ENCODE measurements around the gene PTCRA. TPM values are rescaled to one million over a fixed set of nuclear protein-coding genes. Genes with fewer than 3 reads are reported as not detected.

Gene PTCRA
- total RNA-seq, 1 donor from 2014 or later = not detected

DNA sequence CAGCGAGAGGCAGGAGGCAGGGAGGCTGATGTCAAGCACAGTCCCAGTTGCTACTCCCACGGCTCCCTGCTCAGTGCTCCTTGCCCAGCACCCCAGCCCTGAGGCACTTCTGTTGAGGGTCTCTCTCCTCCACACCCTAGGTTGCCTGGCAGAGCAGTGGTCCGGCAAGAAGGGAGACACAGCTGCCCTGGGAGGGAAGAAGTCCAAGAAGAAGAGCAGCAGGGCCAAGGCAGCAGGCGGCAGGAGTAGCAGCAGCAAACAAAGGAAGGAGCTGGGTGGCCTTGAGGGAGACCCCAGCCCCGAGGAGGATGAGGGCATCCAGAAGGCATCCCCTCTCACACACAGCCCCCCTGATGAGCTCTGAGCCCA, 22.6 kb downstream of the PTCRA start:
- Histone ChIP-seq H4K20me1 (ENCODE audit: low read depth) (peaks cover 7% of the 10 kb centered on the region), H3K9ac (no peak overlapping the region), H3K36me3 (no peaks in the 10 kb centered on the region), H3F3A (ENCODE audit: low read depth) (no peaks in the 10 kb centered on the region), H3K27me3 (no peaks in the 10 kb centered on the region), H3K4me1 (no peaks in the 10 kb centered on the region), H3K4me3 (no peak overlapping the region), H3K4me2 (no peak overlapping the region), H3K9me3 (ENCODE audit: low read depth) (no peaks in the 10 kb centered on the region), H2AFZ (replicated peaks) (no peak overlapping the region), H3K79me2 (ENCODE audit: low read depth) (peaks cover 26% of the 10 kb centered on the region), H3K27ac (no peak overlapping the region)
- Mint-ChIP-seq H3K4me1 (no peaks in the 10 kb centered on the region), H3K36me3 (peaks cover 21% of the 10 kb centered on the region), H3K27me3 (ENCODE audit: insufficient read depth, low read depth) (peaks cover 7% of the 10 kb centered on the region), H3K9me3 (no peaks in the 10 kb centered on the region), H3K4me3 (no peak overlapping the region), H3K27ac (no peak overlapping the region)
- DNase-seq (ENCODE audit: low spot score) = no peak
- TF ChIP-seq, protein P1, sequence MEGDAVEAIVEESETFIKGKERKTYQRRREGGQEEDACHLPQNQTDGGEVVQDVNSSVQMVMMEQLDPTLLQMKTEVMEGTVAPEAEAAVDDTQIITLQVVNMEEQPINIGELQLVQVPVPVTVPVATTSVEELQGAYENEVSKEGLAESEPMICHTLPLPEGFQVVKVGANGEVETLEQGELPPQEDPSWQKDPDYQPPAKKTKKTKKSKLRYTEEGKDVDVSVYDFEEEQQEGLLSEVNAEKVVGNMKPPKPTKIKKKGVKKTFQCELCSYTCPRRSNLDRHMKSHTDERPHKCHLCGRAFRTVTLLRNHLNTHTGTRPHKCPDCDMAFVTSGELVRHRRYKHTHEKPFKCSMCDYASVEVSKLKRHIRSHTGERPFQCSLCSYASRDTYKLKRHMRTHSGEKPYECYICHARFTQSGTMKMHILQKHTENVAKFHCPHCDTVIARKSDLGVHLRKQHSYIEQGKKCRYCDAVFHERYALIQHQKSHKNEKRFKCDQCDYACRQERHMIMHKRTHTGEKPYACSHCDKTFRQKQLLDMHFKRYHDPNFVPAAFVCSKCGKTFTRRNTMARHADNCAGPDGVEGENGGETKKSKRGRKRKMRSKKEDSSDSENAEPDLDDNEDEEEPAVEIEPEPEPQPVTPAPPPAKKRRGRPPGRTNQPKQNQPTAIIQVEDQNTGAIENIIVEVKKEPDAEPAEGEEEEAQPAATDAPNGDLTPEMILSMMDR (IDR thresholded peaks at IDR 0.05) = no peak
- no peak for TF ChIP-seq EZH2 (IDR thresholded peaks at IDR 0.05)
- no peak for TF ChIP-seq EZH2phosphoT487 (IDR thresholded peaks at IDR 0.05)

DNA sequence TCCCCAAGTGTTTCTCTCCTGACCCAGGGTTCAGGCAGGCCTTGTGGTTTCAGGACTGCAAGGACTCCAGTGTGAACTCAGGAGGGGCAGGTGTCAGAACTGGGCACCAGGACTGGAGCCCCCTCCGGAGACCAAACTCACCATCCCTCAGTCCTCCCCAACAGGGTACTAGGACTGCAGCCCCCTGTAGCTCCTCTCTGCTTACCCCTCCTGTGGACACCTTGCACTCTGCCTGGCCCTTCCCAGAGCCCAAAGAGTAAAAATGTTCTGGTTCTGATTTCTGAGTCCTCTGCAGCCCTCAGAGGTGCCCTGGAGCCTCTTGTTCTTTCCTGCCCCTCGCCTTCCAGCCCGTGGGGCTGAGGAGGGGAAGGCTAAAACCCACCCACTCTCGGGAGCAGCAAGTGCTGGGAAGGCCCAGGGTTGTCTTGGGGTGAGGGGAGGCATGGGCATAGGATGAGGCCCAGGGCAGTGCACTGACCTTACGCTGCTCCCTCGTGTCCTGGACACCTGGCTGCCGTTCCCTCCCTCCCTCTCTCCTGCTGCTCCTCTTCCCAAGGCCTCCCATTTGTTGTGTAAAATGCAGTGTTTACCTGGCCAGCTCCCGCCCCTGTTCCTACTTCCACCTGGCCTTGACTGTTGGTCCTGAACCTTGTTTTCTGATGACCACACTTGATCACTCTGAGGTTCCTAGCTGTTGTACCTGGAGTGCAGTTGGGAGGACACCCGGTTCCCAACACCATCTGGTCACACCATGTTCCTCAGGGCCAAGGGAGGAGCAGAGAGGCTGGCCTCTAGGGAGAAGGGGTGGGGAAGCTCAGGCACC, 23.3 kb downstream of the PTCRA start:
- H3K9me3 Mint-ChIP-seq = no peaks in the 10 kb centered on the region
- Histone ChIP-seq H3K9me3 (ENCODE audit: low read depth) (no peaks in the 10 kb centered on the region), H3K27ac (no peak overlapping the region), H3K36me3 (no peaks in the 10 kb centered on the region), H3K4me3 (no peak overlapping the region), H4K20me1 (ENCODE audit: low read depth) (peaks cover 6% of the 10 kb centered on the region), H3K9ac (no peak overlapping the region), H3K79me2 (ENCODE audit: low read depth) (peaks cover 19% of the 10 kb centered on the region), H3K27me3 (no peaks in the 10 kb centered on the region), H3K4me2 (no peak overlapping the region), H2AFZ (replicated peaks) (no peak overlapping the region), H3F3A (ENCODE audit: low read depth) (no peaks in the 10 kb centered on the region), H3K4me1 (no peaks in the 10 kb centered on the region)
- TF ChIP-seq EZH2 (IDR thresholded peaks at IDR 0.05) (no peak), EZH2phosphoT487 (IDR thresholded peaks at IDR 0.05) (no peak)
- TF ChIP-seq, protein P1 (IDR thresholded peaks at IDR 0.05) = no peak
- peaks cover 5% of the 10 kb centered on the region for H3K27me3 Mint-ChIP-seq (ENCODE audit: insufficient read depth, low read depth)
- peaks cover 20% of the 10 kb centered on the region for H3K36me3 Mint-ChIP-seq
- no peaks in the 10 kb centered on the region for H3K4me1 Mint-ChIP-seq
- H3K4me3 Mint-ChIP-seq = no peak overlapping the region
- no peak overlapping the region for H3K27ac Mint-ChIP-seq
- no peak for DNase-seq (ENCODE audit: low spot score)

DNA sequence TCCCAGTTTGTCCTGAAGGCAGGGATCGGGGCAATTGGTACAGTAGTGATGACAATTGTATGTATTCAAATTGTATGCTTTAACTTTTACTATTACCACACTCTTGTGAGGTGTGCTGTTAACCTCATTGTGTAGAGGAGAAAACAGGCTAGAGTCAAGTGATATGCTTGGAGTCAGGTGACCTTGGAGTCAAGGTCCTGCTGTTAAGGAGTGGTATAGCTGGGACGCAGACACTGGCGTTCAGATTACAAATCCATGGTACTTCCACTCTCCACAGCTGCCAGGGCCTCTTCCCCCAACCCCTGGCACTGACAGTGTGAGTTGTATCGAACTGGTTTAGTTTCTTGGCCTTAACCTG, 23.9 kb downstream of the PTCRA start:
- no peak overlapping the region for H3K4me2 ChIP-seq
- Mint-ChIP-seq H3K36me3 (peaks cover 22% of the 10 kb centered on the region), H3K27ac (no peak overlapping the region)

More for the DNA sequence above, 23.9 kb downstream of the PTCRA start:
- Histone ChIP-seq H3K79me2 (ENCODE audit: low read depth) (peaks cover 13% of the 10 kb centered on the region), H3F3A (ENCODE audit: low read depth) (no peaks in the 10 kb centered on the region), H2AFZ (replicated peaks) (no peak overlapping the region), H3K27ac (no peak overlapping the region), H3K4me1 (no peaks in the 10 kb centered on the region), H4K20me1 (ENCODE audit: low read depth) (peaks cover 6% of the 10 kb centered on the region), H3K9ac (no peak overlapping the region), H3K36me3 (no peaks in the 10 kb centered on the region), H3K27me3 (no peaks in the 10 kb centered on the region), H3K9me3 (ENCODE audit: low read depth) (no peaks in the 10 kb centered on the region), H3K4me3 (no peak overlapping the region)
- TF ChIP-seq EZH2 (IDR thresholded peaks at IDR 0.05) (no peak), EZH2phosphoT487 (IDR thresholded peaks at IDR 0.05) (no peak)
- TF ChIP-seq, protein P1 (IDR thresholded peaks at IDR 0.05) = no peak
- no peaks in the 10 kb centered on the region for H3K4me1 Mint-ChIP-seq
- H3K27me3 Mint-ChIP-seq (ENCODE audit: insufficient read depth, low read depth) = peaks cover 5% of the 10 kb centered on the region
- H3K9me3 Mint-ChIP-seq = no peaks in the 10 kb centered on the region
- H3K4me3 Mint-ChIP-seq = no peak overlapping the region
- no peak for DNase-seq (ENCODE audit: low spot score)
